Hepatocyte (in vitro differentiated cells): ENCODE measurements around the gene ITGA11.

Source experiments
- EZH2 ChIP-seq: fragments of 200-600 bp; sonication (generic); IDR thresholded peaks from 2 replicates; pipeline ENCODE4 v1.6.1; 2016; ENCODE audit warnings: antibody characterized with exemption, mild to moderate bottlenecking, borderline replicate concordance
- EZH2phosphoT487 ChIP-seq: fragments of 200-600 bp; sonication (generic); IDR thresholded peaks from one replicate; pipeline ENCODE4 v1.6.1; 2018; ENCODE audit warnings: antibody characterized with exemption, mild to moderate bottlenecking, low read depth, moderate library complexity; ENCODE audit not compliant: unreplicated experiment, severe bottlenecking
- TF ChIP-seq, protein P1 (sequence below): fragments of 200-600 bp; sonication (generic); IDR thresholded peaks from 2 replicates; pipeline ENCODE4 v1.5.1; 2016; ENCODE audit warnings: antibody characterized with exemption, mild to moderate bottlenecking; ENCODE audit not compliant: poor library complexity

DNA sequence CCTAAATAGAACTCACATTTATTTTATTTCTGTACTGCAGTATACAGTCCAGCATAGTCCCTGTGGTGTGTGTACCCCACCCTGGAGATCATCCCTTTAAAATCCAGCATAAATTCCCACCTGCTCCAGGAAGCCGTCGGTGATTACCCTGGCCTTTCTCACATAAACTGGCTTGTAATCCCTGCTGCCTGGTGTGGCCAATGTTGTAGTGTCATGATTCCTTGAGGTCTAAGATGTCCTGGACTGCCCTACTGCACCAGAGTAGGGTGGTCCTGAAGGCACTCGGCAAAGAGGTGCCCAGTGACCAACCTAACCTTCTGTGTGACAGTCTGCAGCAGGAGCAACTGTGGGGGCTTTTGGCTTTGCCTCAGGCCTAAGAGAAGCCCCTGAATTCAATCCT is 58.9 kb downstream of the ITGA11 start:
- TF ChIP-seq, protein P1, sequence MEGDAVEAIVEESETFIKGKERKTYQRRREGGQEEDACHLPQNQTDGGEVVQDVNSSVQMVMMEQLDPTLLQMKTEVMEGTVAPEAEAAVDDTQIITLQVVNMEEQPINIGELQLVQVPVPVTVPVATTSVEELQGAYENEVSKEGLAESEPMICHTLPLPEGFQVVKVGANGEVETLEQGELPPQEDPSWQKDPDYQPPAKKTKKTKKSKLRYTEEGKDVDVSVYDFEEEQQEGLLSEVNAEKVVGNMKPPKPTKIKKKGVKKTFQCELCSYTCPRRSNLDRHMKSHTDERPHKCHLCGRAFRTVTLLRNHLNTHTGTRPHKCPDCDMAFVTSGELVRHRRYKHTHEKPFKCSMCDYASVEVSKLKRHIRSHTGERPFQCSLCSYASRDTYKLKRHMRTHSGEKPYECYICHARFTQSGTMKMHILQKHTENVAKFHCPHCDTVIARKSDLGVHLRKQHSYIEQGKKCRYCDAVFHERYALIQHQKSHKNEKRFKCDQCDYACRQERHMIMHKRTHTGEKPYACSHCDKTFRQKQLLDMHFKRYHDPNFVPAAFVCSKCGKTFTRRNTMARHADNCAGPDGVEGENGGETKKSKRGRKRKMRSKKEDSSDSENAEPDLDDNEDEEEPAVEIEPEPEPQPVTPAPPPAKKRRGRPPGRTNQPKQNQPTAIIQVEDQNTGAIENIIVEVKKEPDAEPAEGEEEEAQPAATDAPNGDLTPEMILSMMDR = no peak
- no peak for TF ChIP-seq EZH2
- TF ChIP-seq EZH2phosphoT487 = no peak
